GOT3 (cell line): ENCODE results near the gene VSTM2B.
"Not testable (repeated sequence)": the region's sequence is repeated elsewhere in the genome, so short reads cannot be mapped to it uniquely, and the experiment has no call there.

ENCODE experiments used
- DNase-seq: peaks from one replicate; lab custom pipeline; 2025; ENCODE audit warnings: mixed read lengths; lab: John Stamatoyannopoulos, UW

The VSTM2B gene

GRCh38 chr19:29525901-29526729 lies at the start of gene VSTM2B:
Gene VSTM2B (plus strand): TSS chr19:29525994. CDS start chr19:29526584, 590 bp downstream.
- DNase-seq: no peak

GRCh38 chr19:29476528-29476927 lies 49.3 kb upstream of the VSTM2B start:
- no peak for DNase-seq

GRCh38 chr19:29477831-29478577 lies 47.8 kb upstream of the VSTM2B start:
- no peak for DNase-seq

- no peak for DNase-seq
Observed at GRCh38 chr19:29478578-29479565, 46.9 kb upstream of the VSTM2B start.

GRCh38 chr19:29479941-29480340 lies 45.9 kb upstream of the VSTM2B start:
- no peak for DNase-seq

- no peak for DNase-seq
Observed at GRCh38 chr19:29480507-29480906, 45.3 kb upstream of the VSTM2B start.

GRCh38 chr19:29482855-29483640 lies 42.7 kb upstream of the VSTM2B start:
- no peak for DNase-seq

- DNase-seq: no peak
Observed at GRCh38 chr19:29483641-29483920, 42.2 kb upstream of the VSTM2B start.

GRCh38 chr19:29483944-29484581 lies 41.7 kb upstream of the VSTM2B start:
- no peak for DNase-seq

GRCh38 chr19:29484876-29485275 lies 40.9 kb upstream of the VSTM2B start:
- no peak for DNase-seq

- DNase-seq: no peak
Observed at GRCh38 chr19:29485293-29485692, 40.5 kb upstream of the VSTM2B start.

GRCh38 chr19:29486961-29487360 lies 38.8 kb upstream of the VSTM2B start:
- not testable (repeated sequence) for DNase-seq

GRCh38 chr19:29487432-29487831 lies 38.4 kb upstream of the VSTM2B start:
- DNase-seq: no peak

- DNase-seq: no peak
Observed at GRCh38 chr19:29488316-29488715, 37.5 kb upstream of the VSTM2B start.

GRCh38 chr19:29489172-29489951 lies 36.4 kb upstream of the VSTM2B start:
- no peak for DNase-seq

- no peak for DNase-seq
Observed at GRCh38 chr19:29491491-29491890, 34.3 kb upstream of the VSTM2B start.

- DNase-seq: no peak
Observed at GRCh38 chr19:29491995-29492577, 33.7 kb upstream of the VSTM2B start.

GRCh38 chr19:29492769-29493168 lies 33.0 kb upstream of the VSTM2B start:
- no peak for DNase-seq

GRCh38 chr19:29495091-29495490 lies 30.7 kb upstream of the VSTM2B start:
- DNase-seq: no peak
